Kidney (tissue), 22 donors: ENCODE results near the gene OR14K1. TPM values are rescaled to one million over a fixed set of nuclear protein-coding genes. Genes with fewer than 3 reads are reported as not detected.
"Not testable (repeated sequence)": the region's sequence is repeated elsewhere in the genome, so short reads cannot be mapped to it uniquely, and the experiment has no call there.

Source experiments
- DNase-seq, 5 donors: peaks; one replicate each; pipeline ENCODE4 v3.0.0-alpha.2; 2013 to 2020
- FAIRE-seq: peaks from 2 replicates; lab custom pipeline; 2012; peaks lifted over from hg19 to GRCh38; lab: Jason Lieb, UNC
- H3K27ac ChIP-seq, 2 donors: one replicate each; pipeline ENCODE4 v1.7.0; 2013; ENCODE audit warnings: low read depth in 2 of 2, low read length in 2 of 2, inconsistent platforms in 1 of 2
- H3K27me3 ChIP-seq: one replicate; pipeline ENCODE4 v1.7.1; 2013; ENCODE audit warnings: low read length, inconsistent platforms; ENCODE audit not compliant: control insufficient read depth, insufficient read depth
- H3K36me3 ChIP-seq, 3 donors: one replicate each; pipeline versions ENCODE4 v1.7.0 to v1.7.1; 2013; ENCODE audit warnings: low read length in 3 of 3, control low read depth in 1 of 3, inconsistent platforms in 1 of 3; ENCODE audit not compliant: insufficient read depth in 3 of 3, control insufficient read depth in 2 of 3
- H3K4me1 ChIP-seq, 3 donors: one replicate each; pipeline versions ENCODE4 v1.7.0 to v1.7.1; 2013; ENCODE audit warnings: low read length in 3 of 3, inconsistent platforms in 1 of 3, low read depth in 1 of 3; ENCODE audit not compliant: control insufficient read depth in 2 of 3, insufficient read depth in 2 of 3
- H3K4me3 ChIP-seq, 3 donors: one replicate each; pipeline versions ENCODE4 v1.7.0 to v1.8.1; 2013; ENCODE audit warnings: low read length in 3 of 3, control low read depth in 1 of 3, inconsistent platforms in 1 of 3
- H3K9ac ChIP-seq, 3 donors: one replicate each; pipeline versions ENCODE4 v1.7.0 to v1.7.1; 2013; ENCODE audit warnings: low read length in 3 of 3, control low read depth in 1 of 3, inconsistent platforms in 1 of 3
- H3K9me3 ChIP-seq, 3 donors: one replicate each; pipeline versions ENCODE4 v1.7.0 to v1.7.1; 2013; ENCODE audit warnings: low read length in 3 of 3, control low read depth in 1 of 3, inconsistent platforms in 1 of 3; ENCODE audit not compliant: control insufficient read depth in 2 of 3, insufficient read depth in 1 of 3
- intact Hi-C: fragments of 100-400 bp; cut with DNase I; formaldehyde crosslinking; loops from one replicate; pipeline ENCODE4 v1.11.1; 2022
- long read RNA-seq, 10 donors: library from polyadenylated mRNA in 1 of 10; unstranded in 1 of 10; transcript quantifications; one replicate each; pipeline ENCODE4 v2.0.0 and lab custom pipeline, GENCODE V29; 2021 to 2026
- polyA plus RNA-seq: library from polyadenylated mRNA; stranded (reverse); fragments of 350-450 nt; fragmentation: Illumina TruSeq; extraction: RNeasy Lipid Tissue Mini Kit (QIAGEN cat#74804); gene quantifications from one replicate; pipeline ENCODE4 v1.2.3, GENCODE V29; 2014; ENCODE audit warnings: low read depth, low replicate concordance; ENCODE audit not compliant: insufficient read depth
- total RNA-seq: library from RNA; stranded (reverse); fragmentation: NEBNext Ultra II Directional; extraction: Animal tissue kit (Norgen Biotek cat#: 25700); gene quantifications from one replicate; pipeline ENCODE4 v1.2.1, GENCODE V29; 2021
- TF ChIP-seq, protein P1 (sequence below): IDR thresholded peaks from 3 replicates; pipeline ENCODE4 v1.5.1; 2012; ENCODE audit warnings: mild to moderate bottlenecking, moderate library complexity, borderline replicate concordance; ENCODE audit not compliant: insufficient read depth; ENCODE audit errors: extremely low read depth
- donor health status: control.
- donor health status: control.
- donor health status: control.
- donor health status: control.
- donor health status: control.
- donor health status: DM: yes; HTN: yes; CAD: no.
- donor health status: Normal renal cell carcinoma (clear cell type).

Gene OR14K1, protein sequence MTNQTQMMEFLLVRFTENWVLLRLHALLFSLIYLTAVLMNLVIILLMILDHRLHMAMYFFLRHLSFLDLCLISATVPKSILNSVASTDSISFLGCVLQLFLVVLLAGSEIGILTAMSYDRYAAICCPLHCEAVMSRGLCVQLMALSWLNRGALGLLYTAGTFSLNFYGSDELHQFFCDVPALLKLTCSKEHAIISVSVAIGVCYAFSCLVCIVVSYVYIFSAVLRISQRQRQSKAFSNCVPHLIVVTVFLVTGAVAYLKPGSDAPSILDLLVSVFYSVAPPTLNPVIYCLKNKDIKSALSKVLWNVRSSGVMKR
- total RNA-seq (not detected), polyA plus RNA-seq (not detected)
- long read RNA-seq, donor 1, result 0 reads
- long read RNA-seq, donor 2, result 0 reads
- long read RNA-seq, donor 3, result 0 reads
- long read RNA-seq, donor 4, result 0 reads
- long read RNA-seq, donor 5, result 0 reads
- long read RNA-seq, donor 6, result 0 reads
- long read RNA-seq, donor 7, result 0 reads
- long read RNA-seq, donor 8, result 0 reads
- long read RNA-seq, donor 9, result 0 reads
- long read RNA-seq, donor 10, result 0 reads

GRCh38 chr1:247738315-247738714, at the start of gene OR14K1:
Gene OR14K1 (plus strand): TSS chr1:247738615. CDS start chr1:247738615, 0 bp downstream.
- TF ChIP-seq, protein P1, sequence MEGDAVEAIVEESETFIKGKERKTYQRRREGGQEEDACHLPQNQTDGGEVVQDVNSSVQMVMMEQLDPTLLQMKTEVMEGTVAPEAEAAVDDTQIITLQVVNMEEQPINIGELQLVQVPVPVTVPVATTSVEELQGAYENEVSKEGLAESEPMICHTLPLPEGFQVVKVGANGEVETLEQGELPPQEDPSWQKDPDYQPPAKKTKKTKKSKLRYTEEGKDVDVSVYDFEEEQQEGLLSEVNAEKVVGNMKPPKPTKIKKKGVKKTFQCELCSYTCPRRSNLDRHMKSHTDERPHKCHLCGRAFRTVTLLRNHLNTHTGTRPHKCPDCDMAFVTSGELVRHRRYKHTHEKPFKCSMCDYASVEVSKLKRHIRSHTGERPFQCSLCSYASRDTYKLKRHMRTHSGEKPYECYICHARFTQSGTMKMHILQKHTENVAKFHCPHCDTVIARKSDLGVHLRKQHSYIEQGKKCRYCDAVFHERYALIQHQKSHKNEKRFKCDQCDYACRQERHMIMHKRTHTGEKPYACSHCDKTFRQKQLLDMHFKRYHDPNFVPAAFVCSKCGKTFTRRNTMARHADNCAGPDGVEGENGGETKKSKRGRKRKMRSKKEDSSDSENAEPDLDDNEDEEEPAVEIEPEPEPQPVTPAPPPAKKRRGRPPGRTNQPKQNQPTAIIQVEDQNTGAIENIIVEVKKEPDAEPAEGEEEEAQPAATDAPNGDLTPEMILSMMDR, result no peak
- H3K36me3 ChIP-seq, result no peaks in the 10 kb centered on the region
- no peaks in the 10 kb centered on the region for H3K4me1 ChIP-seq
- no peak within 1 kb of the TSS for H3K27ac ChIP-seq
- DNase-seq (no peak), FAIRE-seq (no peak)
- H3K9ac ChIP-seq, result no peak within 1 kb of the TSS
- intact Hi-C loops, result no loop called here
- H3K27me3 ChIP-seq, result no peaks in the 10 kb centered on the region
- no peak within 1 kb of the TSS for H3K4me3 ChIP-seq
- no peaks in the 10 kb centered on the region for H3K9me3 ChIP-seq

DNA sequence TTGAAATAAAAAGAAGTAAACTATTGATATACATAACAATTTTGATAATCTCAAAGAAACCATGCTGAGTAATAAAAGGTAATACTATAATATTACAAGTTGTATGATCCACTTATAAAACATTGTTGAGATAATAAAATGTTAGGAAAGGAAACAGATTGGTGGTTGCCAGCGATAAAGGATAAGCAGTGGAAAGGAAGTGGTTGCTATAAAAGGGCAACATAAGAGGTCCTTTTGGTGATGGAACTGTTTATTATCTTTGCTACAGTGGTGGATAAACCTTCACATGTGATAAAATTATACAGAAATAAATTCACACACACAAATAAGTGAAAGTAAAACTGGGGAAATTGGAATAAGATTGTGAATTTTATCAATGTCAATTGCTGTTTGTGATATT, 37.1 kb upstream of the OR14K1 start:
- Histone ChIP-seq H3K27ac (no peak overlapping the region), H3K27me3 (no peaks in the 10 kb centered on the region), H3K36me3 (no peaks in the 10 kb centered on the region), H3K4me3 (no peak overlapping the region), H3K9ac (no peak overlapping the region), H3K4me1 (no peaks in the 10 kb centered on the region), H3K9me3 (no peaks in the 10 kb centered on the region)
- DNase-seq (no peak), FAIRE-seq (no peak)
- TF ChIP-seq, protein P1, result no peak
- intact Hi-C loops, result no loop called here

GRCh38 chr1:247710681-247711080, 27.7 kb upstream of the OR14K1 start:
- FAIRE-seq, H3K27me3 ChIP-seq, H3K4me1 ChIP-seq, intact Hi-C loops, H3K27ac ChIP-seq, DNase-seq, H3K9ac ChIP-seq, H3K9me3 ChIP-seq, H3K36me3 ChIP-seq, H3K4me3 ChIP-seq: not testable (repeated sequence)

- FAIRE-seq, result no peak
- H3K4me3 ChIP-seq, result no peak overlapping the region
- DNase-seq, result no peak
- intact Hi-C loops, result no loop called here
- TF ChIP-seq, protein P1, result no peak
- no peaks in the 10 kb centered on the region for H3K27me3 ChIP-seq
- no peak overlapping the region for H3K9ac ChIP-seq
- H3K27ac ChIP-seq, result no peak overlapping the region
- H3K9me3 ChIP-seq, result no peaks in the 10 kb centered on the region
- H3K36me3 ChIP-seq, result no peaks in the 10 kb centered on the region
- H3K4me1 ChIP-seq, result no peaks in the 10 kb centered on the region
These were observed 24.7 kb upstream of the OR14K1 start for GRCh38 chr1:247713753-247714152.
